Right lobe of liver (tissue), 4 donors: ENCODE data around the gene CELF2.

Experiments
- CTCF ChIP-seq, 4 donors: fragments of 200-600 bp in 3 of 4; fragments of 450-650 bp in 1 of 4; IDR thresholded peaks; one replicate each; pipeline versions ENCODE4 v1.5.1 to v1.8.0; 2016 to 2022; ENCODE audit warnings: antibody characterized with exemption in 4 of 4, mild to moderate bottlenecking in 2 of 4
- POLR2A ChIP-seq: fragments of 450-650 bp; IDR thresholded peaks from one replicate; pipeline ENCODE4 v1.6.1; 2017; ENCODE audit warnings: antibody characterized with exemption, mild to moderate bottlenecking
- donor health status: DM: no; HTN: no; CAD: no.
- donor health status: DM: no; HTN: no; CAD: no.
- donor health status: DM: no; HTN: yes; CAD: no.

- peak in 3 of 4 donors; percentile 17 to 35 (median 21) for TF ChIP-seq CTCF (IDR thresholded peaks at IDR 0.05)
- TF ChIP-seq POLR2A: no peak
Measured at GRCh38 chr10:11113156-11113555, 95.5 kb downstream of the CELF2 start.
